Measurements from ENCODE around the gene CD180.
A peak's percentile ranks its signal among the peaks of the same experiment; 100 is the strongest.

The CD180 gene

DNA sequence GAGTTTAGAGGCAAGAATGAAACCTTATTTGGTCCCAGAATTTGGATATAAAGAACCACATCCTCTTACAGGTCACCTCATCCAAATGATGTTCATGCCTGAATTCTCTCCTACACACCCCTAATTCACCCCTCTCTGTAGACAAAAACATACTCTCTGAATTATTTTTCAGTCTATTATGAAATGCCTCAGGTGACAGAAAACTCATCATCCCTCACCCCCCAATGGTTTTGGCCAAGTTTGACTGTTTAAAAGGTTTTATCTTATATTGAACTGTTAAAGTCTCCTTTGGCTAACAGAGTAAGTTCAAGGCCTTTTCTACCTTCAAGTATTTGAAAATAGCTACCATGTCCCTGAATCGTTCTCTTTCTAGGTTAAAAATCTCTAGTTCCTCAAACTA, 2.3 kb upstream of the CD180 start:
- H3K9me3 ChIP-seq (ENCODE audit: control insufficient read depth, low read length), result no peaks in the 10 kb centered on the region
- no peak overlapping the region for H3K9ac ChIP-seq (ENCODE audit: low read length)
- H4K8ac ChIP-seq (ENCODE audit: low read length), result no peak overlapping the region
- no peak overlapping the region for H2BK15ac ChIP-seq (ENCODE audit: low read depth, poor library complexity, severe bottlenecking)
- H3K14ac ChIP-seq (ENCODE audit: low read length in 2 of 2), result no peak overlapping the region
- DNase-seq, result no peak
- no peak overlapping the region for H2BK5ac ChIP-seq (ENCODE audit: low read depth, low read length, poor library complexity, severe bottlenecking)
- H2BK120ac ChIP-seq (ENCODE audit: low read depth, low read length), result no peak overlapping the region
- H2AK5ac ChIP-seq (ENCODE audit: low read length, severe bottlenecking), result no peak overlapping the region
- H3K23ac ChIP-seq (ENCODE audit: low read length in 2 of 2), result no peak overlapping the region
- H2BK12ac ChIP-seq (ENCODE audit: low read length in 2 of 2), result no peak overlapping the region
- H3K27me3 ChIP-seq (ENCODE audit: control insufficient read depth in 1 of 2, insufficient read depth in 1 of 2, low read length in 2 of 2), result no peaks in the 10 kb centered on the region
- no peak overlapping the region for H3K18ac ChIP-seq (ENCODE audit: low read depth in 1 of 2, low read length in 2 of 2)
- H4K91ac ChIP-seq (ENCODE audit: low read length), result no peak overlapping the region
- H3K36me3 ChIP-seq (ENCODE audit: control insufficient read depth in 1 of 2, insufficient read depth in 2 of 2, low read depth in 1 of 2, low read length in 2 of 2), result no peaks in the 10 kb centered on the region
- H3K4me1 ChIP-seq (ENCODE audit: control insufficient read depth, insufficient read depth, low read depth, low read length), result no peaks in the 10 kb centered on the region
- H3K79me1 ChIP-seq (replicated peaks; ENCODE audit: low read length, poor library complexity, severe bottlenecking), result no peaks in the 10 kb centered on the region
- no peak overlapping the region for H3K4ac ChIP-seq (ENCODE audit: low read depth in 1 of 2, low read length in 2 of 2)
- H3K4me2 ChIP-seq (ENCODE audit: low read length, poor library complexity, severe bottlenecking), result no peak overlapping the region
- H3K4me3 ChIP-seq (ENCODE audit: insufficient read depth in 1 of 2, low read depth in 1 of 2, low read length in 2 of 2), result no peak overlapping the region
- H3K27ac ChIP-seq (ENCODE audit: low read length, poor library complexity, severe bottlenecking), result no peak overlapping the region
- H2AFZ ChIP-seq (ENCODE audit: low read depth, low read length), result no peak overlapping the region
- WGBS, result 85% methylated on average over 1 of the region's 1 CpG

DNA sequence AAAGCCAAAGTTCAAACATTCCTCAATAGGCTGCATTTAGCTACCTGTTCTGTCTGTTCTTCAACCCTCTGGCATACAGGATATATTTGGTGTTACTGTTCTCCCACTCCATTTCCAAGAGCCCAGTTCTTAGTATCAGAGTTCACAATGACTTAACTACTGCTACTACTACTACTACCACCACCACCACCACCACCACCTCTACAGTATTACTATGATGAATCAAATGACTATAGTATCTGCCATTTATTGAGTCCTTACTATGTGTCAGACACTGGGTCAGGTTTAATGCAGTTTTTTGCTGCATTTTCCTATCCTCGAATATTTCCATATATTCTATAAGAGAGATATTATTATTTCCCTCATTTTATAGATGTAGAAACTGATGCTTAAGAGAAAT, 937 bp upstream of the CD180 start:
- Histone ChIP-seq H3K4me1 (ENCODE audit: control insufficient read depth, insufficient read depth, low read depth, low read length) (no peaks in the 10 kb centered on the region), H3K36me3 (ENCODE audit: control insufficient read depth in 1 of 2, insufficient read depth in 2 of 2, low read depth in 1 of 2, low read length in 2 of 2) (no peaks in the 10 kb centered on the region), H3K4me2 (ENCODE audit: low read length, poor library complexity, severe bottlenecking) (no peak overlapping the region), H4K8ac (ENCODE audit: low read length) (no peak overlapping the region), H3K14ac (ENCODE audit: low read length in 2 of 2) (no peak overlapping the region), H3K4me3 (ENCODE audit: insufficient read depth in 1 of 2, low read depth in 1 of 2, low read length in 2 of 2) (no peak overlapping the region), H2BK15ac (ENCODE audit: low read depth, poor library complexity, severe bottlenecking) (no peak overlapping the region), H3K27me3 (ENCODE audit: control insufficient read depth in 1 of 2, insufficient read depth in 1 of 2, low read length in 2 of 2) (no peaks in the 10 kb centered on the region), H3K9ac (ENCODE audit: low read length) (no peak overlapping the region), H2AFZ (ENCODE audit: low read depth, low read length) (no peak overlapping the region), H2BK120ac (ENCODE audit: low read depth, low read length) (no peak overlapping the region), H3K23ac (ENCODE audit: low read length in 2 of 2) (no peak overlapping the region), H3K27ac (ENCODE audit: low read length, poor library complexity, severe bottlenecking) (no peak overlapping the region), H2BK12ac (ENCODE audit: low read length in 2 of 2) (no peak overlapping the region), H3K79me1 (replicated peaks; ENCODE audit: low read length, poor library complexity, severe bottlenecking) (no peaks in the 10 kb centered on the region), H3K18ac (ENCODE audit: low read depth in 1 of 2, low read length in 2 of 2) (no peak overlapping the region), H4K91ac (ENCODE audit: low read length) (no peak overlapping the region), H3K9me3 (ENCODE audit: control insufficient read depth, low read length) (no peaks in the 10 kb centered on the region), H3K4ac (ENCODE audit: low read depth in 1 of 2, low read length in 2 of 2) (no peak overlapping the region), H2BK5ac (ENCODE audit: low read depth, low read length, poor library complexity, severe bottlenecking) (no peak overlapping the region), H2AK5ac (ENCODE audit: low read length, severe bottlenecking) (no peak overlapping the region)
- no peak for DNase-seq
- WGBS, result no CpG with 5 or more reads among the region's 1 CpG

- H2BK5ac ChIP-seq (ENCODE audit: low read depth, low read length, poor library complexity, severe bottlenecking), result no peak overlapping the region
- no peak overlapping the region for H3K23ac ChIP-seq (ENCODE audit: low read length in 2 of 2)
- H2AK5ac ChIP-seq (ENCODE audit: low read length, severe bottlenecking), result no peak overlapping the region
- H2AFZ ChIP-seq (ENCODE audit: low read depth, low read length), result no peak overlapping the region
- no peak overlapping the region for H2BK120ac ChIP-seq (ENCODE audit: low read depth, low read length)
- no peak overlapping the region for H2BK12ac ChIP-seq (ENCODE audit: low read length in 2 of 2)
- H2BK15ac ChIP-seq (ENCODE audit: low read depth, poor library complexity, severe bottlenecking), result no peak overlapping the region
- H3K27ac ChIP-seq (ENCODE audit: low read length, poor library complexity, severe bottlenecking), result no peak overlapping the region
- H3K4me2 ChIP-seq (ENCODE audit: low read length, poor library complexity, severe bottlenecking), result no peak overlapping the region
- 88% methylated on average over 5 of the region's 7 CpGs for WGBS
- H3K14ac ChIP-seq (ENCODE audit: low read length in 2 of 2), result peak overlapping the region in 1 of 2 experiments; percentile 36
- H4K91ac ChIP-seq (ENCODE audit: low read length), result no peak overlapping the region
- H3K4ac ChIP-seq (ENCODE audit: low read depth in 1 of 2, low read length in 2 of 2), result peak overlapping the region in 1 of 2 experiments; percentile 38
- no peaks in the 10 kb centered on the region for H3K4me1 ChIP-seq (ENCODE audit: control insufficient read depth, insufficient read depth, low read depth, low read length)
- no peak overlapping the region for H3K4me3 ChIP-seq (ENCODE audit: insufficient read depth in 1 of 2, low read depth in 1 of 2, low read length in 2 of 2)
- H3K36me3 ChIP-seq (ENCODE audit: control insufficient read depth in 1 of 2, insufficient read depth in 2 of 2, low read depth in 1 of 2, low read length in 2 of 2), result no peaks in the 10 kb centered on the region
- DNase-seq, result no peak
- no peaks in the 10 kb centered on the region for H3K79me1 ChIP-seq (replicated peaks; ENCODE audit: low read length, poor library complexity, severe bottlenecking)
- H3K18ac ChIP-seq (ENCODE audit: low read depth in 1 of 2, low read length in 2 of 2), result no peak overlapping the region
- H3K9me3 ChIP-seq (ENCODE audit: control insufficient read depth, low read length), result no peaks in the 10 kb centered on the region
- no peak overlapping the region for H3K9ac ChIP-seq (ENCODE audit: low read length)
- H3K27me3 ChIP-seq (ENCODE audit: control insufficient read depth in 1 of 2, insufficient read depth in 1 of 2, low read length in 2 of 2), result no peaks in the 10 kb centered on the region
- H4K8ac ChIP-seq (ENCODE audit: low read length), result peak overlapping the region; percentile 15
These were observed 958 bp downstream of the CD180 start for GRCh38 chr5:67195406-67196275.

- 92% methylated on average over 1 of the region's 3 CpGs for WGBS
- no peak overlapping the region for H3K18ac ChIP-seq (ENCODE audit: low read depth in 1 of 2, low read length in 2 of 2)
- no peak for DNase-seq
- no peaks in the 10 kb centered on the region for H3K36me3 ChIP-seq (ENCODE audit: control insufficient read depth in 1 of 2, insufficient read depth in 2 of 2, low read depth in 1 of 2, low read length in 2 of 2)
- no peak overlapping the region for H4K8ac ChIP-seq (ENCODE audit: low read length)
- H2BK5ac ChIP-seq (ENCODE audit: low read depth, low read length, poor library complexity, severe bottlenecking), result no peak overlapping the region
- no peak overlapping the region for H2BK120ac ChIP-seq (ENCODE audit: low read depth, low read length)
- no peak overlapping the region for H3K27ac ChIP-seq (ENCODE audit: low read length, poor library complexity, severe bottlenecking)
- H3K23ac ChIP-seq (ENCODE audit: low read length in 2 of 2), result no peak overlapping the region
- no peaks in the 10 kb centered on the region for H3K27me3 ChIP-seq (ENCODE audit: control insufficient read depth in 1 of 2, insufficient read depth in 1 of 2, low read length in 2 of 2)
- H3K4me1 ChIP-seq (ENCODE audit: control insufficient read depth, insufficient read depth, low read depth, low read length), result no peaks in the 10 kb centered on the region
- H4K91ac ChIP-seq (ENCODE audit: low read length), result no peak overlapping the region
- H3K79me1 ChIP-seq (replicated peaks; ENCODE audit: low read length, poor library complexity, severe bottlenecking), result no peaks in the 10 kb centered on the region
- no peak overlapping the region for H3K4me3 ChIP-seq (ENCODE audit: insufficient read depth in 1 of 2, low read depth in 1 of 2, low read length in 2 of 2)
- no peak overlapping the region for H3K14ac ChIP-seq (ENCODE audit: low read length in 2 of 2)
- H3K9ac ChIP-seq (ENCODE audit: low read length), result no peak overlapping the region
- H2BK15ac ChIP-seq (ENCODE audit: low read depth, poor library complexity, severe bottlenecking), result no peak overlapping the region
- H2AK5ac ChIP-seq (ENCODE audit: low read length, severe bottlenecking), result no peak overlapping the region
- H2AFZ ChIP-seq (ENCODE audit: low read depth, low read length), result no peak overlapping the region
- H3K4ac ChIP-seq (ENCODE audit: low read depth in 1 of 2, low read length in 2 of 2), result no peak overlapping the region
- H3K9me3 ChIP-seq (ENCODE audit: control insufficient read depth, low read length), result no peaks in the 10 kb centered on the region
- no peak overlapping the region for H2BK12ac ChIP-seq (ENCODE audit: low read length in 2 of 2)
- no peak overlapping the region for H3K4me2 ChIP-seq (ENCODE audit: low read length, poor library complexity, severe bottlenecking)
These were observed 2.4 kb downstream of the CD180 start for GRCh38 chr5:67194166-67194565.
